Measurements from ENCODE around the gene STAT2.

DNA sequence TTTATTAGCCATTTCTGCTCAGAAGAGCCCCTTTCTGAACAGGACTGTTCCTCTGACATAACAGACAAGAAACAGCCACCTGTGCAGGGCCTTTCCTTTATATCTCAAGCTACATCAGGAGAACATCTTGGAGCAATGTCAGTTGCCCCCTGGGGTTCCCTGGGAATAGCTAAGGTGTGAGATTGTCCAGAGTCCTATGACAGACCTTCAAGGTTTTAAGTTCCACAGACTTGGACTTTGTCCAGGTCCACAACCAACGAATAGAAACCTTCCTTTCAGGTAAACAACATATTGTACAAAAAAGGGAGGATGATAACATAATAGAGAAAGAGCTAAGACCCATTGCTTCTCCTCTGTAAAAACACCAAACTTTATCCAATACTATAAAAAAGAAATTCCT, 18.3 kb downstream of the STAT2 start:
- TF ChIP-seq, protein P1, sequence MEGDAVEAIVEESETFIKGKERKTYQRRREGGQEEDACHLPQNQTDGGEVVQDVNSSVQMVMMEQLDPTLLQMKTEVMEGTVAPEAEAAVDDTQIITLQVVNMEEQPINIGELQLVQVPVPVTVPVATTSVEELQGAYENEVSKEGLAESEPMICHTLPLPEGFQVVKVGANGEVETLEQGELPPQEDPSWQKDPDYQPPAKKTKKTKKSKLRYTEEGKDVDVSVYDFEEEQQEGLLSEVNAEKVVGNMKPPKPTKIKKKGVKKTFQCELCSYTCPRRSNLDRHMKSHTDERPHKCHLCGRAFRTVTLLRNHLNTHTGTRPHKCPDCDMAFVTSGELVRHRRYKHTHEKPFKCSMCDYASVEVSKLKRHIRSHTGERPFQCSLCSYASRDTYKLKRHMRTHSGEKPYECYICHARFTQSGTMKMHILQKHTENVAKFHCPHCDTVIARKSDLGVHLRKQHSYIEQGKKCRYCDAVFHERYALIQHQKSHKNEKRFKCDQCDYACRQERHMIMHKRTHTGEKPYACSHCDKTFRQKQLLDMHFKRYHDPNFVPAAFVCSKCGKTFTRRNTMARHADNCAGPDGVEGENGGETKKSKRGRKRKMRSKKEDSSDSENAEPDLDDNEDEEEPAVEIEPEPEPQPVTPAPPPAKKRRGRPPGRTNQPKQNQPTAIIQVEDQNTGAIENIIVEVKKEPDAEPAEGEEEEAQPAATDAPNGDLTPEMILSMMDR (IDR thresholded peaks at IDR 0.05), result no peak
- TF ChIP-seq POLR2A (IDR thresholded peaks at IDR 0.05) (no peak), EP300 (IDR thresholded peaks at IDR 0.05) (no peak), POLR2AphosphoS5 (IDR thresholded peaks at IDR 0.05) (no peak)

Measured in stomach (tissue), 4 donors.